CD4-positive, alpha-beta T cell treated with Interleukin-10 for 1 hour (primary cell): ENCODE data around the gene UTP11.
"Not testable (repeated sequence)": the region's sequence is repeated elsewhere in the genome, so short reads cannot be mapped to it uniquely, and the experiment has no call there.

Experiments
- DNase-seq: peaks from one replicate; pipeline ENCODE4 v3.0.0-alpha.2; 2020

UTP11 gene, protein sequence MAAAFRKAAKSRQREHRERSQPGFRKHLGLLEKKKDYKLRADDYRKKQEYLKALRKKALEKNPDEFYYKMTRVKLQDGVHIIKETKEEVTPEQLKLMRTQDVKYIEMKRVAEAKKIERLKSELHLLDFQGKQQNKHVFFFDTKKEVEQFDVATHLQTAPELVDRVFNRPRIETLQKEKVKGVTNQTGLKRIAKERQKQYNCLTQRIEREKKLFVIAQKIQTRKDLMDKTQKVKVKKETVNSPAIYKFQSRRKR

GRCh38 chr1:38012363-38013226 lies at the start of gene UTP11:
Gene UTP11 (plus strand): TSS chr1:38012734. CDS start chr1:38012803, 69 bp downstream.
- peak; percentile 96 for DNase-seq

DNA sequence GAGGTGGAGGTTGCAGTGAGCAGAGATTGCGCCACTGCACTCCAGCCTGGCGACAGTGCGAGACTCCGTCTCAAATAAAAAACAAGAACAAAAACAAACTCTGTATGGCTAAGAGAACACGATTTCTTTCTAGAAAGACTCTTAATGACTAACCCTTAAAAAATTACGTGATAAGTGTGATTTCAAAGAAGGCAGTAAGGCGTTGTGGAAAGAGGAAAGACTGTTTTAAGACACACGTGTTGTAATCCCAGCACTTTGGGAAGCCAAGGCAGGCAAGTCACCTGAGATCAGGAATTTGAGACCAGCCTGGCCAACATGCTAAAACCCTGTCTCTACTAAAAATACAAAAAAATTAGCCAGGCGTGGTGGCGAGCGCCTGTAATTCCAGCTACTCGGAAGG lies 48.4 kb upstream of the UTP11 start:
- not testable (repeated sequence) for DNase-seq

- no peak for DNase-seq
Measured at GRCh38 chr1:37965301-37965700, 47.2 kb upstream of the UTP11 start.

DNA sequence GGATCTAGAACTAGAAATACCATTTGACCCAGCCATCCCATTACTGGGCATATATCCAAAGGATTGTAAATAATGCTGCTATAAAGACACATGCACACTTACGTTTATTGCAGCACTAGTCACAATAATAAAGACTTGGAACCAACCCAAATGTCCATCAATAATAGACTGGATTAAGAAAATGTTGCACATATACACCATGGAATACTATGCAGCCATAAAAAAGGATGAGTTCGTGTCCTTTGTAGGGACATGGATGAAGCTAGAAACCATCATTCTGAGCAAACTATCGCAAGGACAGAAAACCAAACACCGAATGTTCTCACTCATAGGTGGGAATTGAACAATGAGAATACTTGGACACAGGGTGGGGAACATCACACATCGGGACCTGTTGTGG lies 38.9 kb upstream of the UTP11 start:
- DNase-seq, result not testable (repeated sequence)

DNA sequence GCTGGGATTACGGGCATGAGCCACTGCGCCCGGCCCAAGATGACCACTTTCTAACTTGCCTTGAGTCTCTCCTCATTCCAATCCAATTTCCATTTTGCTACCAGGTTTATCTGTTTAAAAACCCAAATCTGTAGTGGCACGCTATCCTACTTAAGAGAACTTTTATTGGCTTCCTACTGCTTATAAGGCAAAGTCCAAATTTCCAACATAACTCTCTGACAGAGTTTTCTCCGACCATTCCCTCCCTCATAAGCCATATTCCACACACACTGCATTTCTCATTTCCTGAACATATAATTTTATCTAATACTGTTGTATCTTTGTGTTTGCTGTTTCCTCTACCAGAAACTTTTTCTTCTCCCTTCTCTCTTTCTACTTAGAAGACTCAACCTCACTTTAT lies 38.0 kb upstream of the UTP11 start:
- no peak for DNase-seq

DNA sequence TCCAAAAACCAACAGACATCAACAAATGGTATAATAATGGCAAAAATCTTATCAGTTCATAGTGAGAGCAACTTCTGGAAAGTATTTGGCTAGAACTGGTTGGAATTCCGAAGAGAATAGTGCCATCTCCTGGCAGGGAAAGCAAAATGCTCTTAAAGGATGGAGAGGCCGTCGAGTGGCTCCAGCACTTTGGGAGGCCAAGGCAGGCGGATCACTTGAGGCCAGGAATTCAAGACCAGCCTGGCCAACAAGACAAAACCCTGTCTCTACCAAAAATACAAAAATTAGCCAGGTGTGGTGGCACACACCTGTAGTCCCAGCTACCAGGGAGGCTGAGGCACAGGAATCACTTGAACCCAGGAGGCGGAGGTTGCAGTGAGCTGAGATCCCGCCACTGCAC lies 37.5 kb upstream of the UTP11 start:
- peak; percentile 21 for DNase-seq

- DNase-seq, result no peak
Measured at GRCh38 chr1:37978541-37978940, 34.0 kb upstream of the UTP11 start.

DNA sequence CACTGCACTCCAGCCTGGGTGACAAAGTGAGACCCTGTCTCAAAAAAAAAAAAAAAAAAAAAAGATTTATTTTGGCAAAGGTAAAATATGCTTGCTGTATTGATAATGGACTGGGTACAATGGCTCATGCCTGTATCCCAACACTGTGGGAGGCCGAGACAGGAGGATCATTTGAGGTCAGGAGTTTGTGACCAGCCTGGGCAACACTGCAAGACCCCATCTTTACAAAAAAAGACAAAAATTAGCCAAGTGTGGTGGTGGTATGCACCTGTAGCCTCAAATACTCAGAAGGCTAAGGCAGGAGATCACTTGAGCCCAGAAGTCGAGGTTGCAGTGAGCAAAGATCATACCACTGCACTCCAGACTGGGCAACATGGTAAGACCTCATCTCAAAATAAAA lies 29.0 kb upstream of the UTP11 start:
- DNase-seq, result no peak

DNA sequence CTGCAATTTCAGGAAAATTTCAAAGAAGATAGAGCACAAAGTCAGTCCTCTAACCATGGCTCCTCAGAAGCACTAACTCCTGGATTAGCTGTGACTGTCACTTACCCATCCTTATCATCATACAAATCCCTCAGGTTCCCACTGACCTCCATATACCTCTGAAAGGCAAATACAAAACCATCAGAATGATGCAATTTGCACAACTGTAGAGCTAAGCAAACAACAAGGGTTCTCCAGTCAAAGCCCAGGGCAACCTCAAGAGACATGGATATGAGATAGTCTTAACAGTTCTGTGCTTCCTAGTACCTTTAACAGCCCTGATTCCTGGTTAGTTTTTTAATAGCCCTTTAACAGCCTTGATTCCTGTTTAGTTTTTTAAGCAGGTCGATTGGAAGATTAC lies 24.9 kb upstream of the UTP11 start:
- DNase-seq, result no peak

DNA sequence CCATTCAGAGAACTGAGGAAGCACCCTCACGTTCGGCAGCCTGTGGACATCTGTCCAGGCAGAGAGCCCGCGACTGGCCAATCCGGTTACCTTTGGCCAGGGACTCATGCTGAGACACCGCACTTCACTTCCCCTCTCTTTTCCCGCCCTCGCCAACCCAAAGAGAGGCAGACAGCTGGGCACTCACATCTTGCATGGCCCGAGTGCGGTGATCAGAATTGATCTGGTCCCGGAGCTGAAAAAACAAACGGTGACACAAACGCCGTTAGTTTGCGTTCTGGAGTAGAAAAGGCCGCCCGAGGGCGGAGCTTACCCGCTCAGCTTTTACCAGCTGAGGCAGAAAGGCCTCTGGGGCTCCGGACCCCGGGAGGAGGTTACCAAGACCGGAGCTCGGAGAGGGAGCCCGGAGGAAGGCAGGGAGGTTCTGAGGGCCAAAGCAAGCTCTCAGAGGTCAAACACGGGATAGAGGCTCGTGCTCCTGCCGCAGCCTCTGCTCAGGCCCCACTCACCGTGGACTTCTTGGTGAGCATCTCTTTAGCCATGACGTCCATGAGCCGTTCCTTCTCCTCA lies 23.1 kb upstream of the UTP11 start:
- peak; percentile 44 for DNase-seq

- no peak for DNase-seq
Measured at GRCh38 chr1:37994886-37995566, 17.5 kb upstream of the UTP11 start.

GRCh38 chr1:37995751-37996345 lies 16.7 kb upstream of the UTP11 start:
- peak; percentile 30 for DNase-seq

DNA sequence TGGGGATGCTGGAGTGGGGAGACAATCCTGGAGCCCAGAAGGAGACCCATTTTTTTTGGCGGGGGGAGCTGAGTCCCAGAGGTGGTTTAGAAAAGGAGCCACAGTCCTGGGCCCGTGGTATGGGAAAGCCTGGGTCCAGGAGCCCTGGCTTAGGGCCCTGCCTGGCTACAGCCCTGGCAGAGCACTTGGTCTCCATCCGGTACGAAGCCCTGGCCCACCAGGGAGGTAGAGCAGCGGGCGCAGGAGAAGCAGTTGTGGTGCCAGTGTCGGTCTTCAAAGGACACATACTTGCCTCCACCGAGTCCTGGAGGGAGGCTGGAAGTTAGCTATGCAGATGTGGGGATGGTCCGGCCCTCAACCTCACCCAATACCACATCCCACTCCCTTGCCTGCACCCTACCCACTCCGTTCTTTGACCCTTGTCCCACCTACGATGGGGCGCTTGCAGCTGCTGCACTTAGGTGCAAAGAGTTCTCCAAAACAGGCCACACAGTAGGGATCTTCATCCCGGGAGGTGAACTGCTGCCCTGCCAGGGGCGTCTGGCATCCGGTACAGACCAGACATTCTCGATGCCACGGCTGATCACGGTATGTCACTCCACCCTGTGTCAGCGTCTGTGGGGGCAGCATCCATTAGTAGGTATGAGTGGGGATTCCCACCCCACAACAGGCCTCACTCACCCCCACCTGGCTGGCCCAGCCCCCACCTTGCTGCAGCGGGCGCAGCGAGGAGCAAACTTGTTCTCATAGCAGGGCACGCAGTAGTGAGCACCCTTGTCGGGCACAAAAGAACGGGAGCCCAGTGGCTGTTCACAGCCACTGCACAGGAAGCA lies 15.1 kb upstream of the UTP11 start:
- no peak for DNase-seq

GRCh38 chr1:37998089-37998808 lies 14.3 kb upstream of the UTP11 start:
- no peak for DNase-seq

- no peak for DNase-seq
Measured at GRCh38 chr1:37998913-37999429, 13.6 kb upstream of the UTP11 start.

GRCh38 chr1:37999430-38000232 lies 12.9 kb upstream of the UTP11 start:
- no peak for DNase-seq

- no peak for DNase-seq
Measured at GRCh38 chr1:38000233-38000528, 12.4 kb upstream of the UTP11 start.

DNA sequence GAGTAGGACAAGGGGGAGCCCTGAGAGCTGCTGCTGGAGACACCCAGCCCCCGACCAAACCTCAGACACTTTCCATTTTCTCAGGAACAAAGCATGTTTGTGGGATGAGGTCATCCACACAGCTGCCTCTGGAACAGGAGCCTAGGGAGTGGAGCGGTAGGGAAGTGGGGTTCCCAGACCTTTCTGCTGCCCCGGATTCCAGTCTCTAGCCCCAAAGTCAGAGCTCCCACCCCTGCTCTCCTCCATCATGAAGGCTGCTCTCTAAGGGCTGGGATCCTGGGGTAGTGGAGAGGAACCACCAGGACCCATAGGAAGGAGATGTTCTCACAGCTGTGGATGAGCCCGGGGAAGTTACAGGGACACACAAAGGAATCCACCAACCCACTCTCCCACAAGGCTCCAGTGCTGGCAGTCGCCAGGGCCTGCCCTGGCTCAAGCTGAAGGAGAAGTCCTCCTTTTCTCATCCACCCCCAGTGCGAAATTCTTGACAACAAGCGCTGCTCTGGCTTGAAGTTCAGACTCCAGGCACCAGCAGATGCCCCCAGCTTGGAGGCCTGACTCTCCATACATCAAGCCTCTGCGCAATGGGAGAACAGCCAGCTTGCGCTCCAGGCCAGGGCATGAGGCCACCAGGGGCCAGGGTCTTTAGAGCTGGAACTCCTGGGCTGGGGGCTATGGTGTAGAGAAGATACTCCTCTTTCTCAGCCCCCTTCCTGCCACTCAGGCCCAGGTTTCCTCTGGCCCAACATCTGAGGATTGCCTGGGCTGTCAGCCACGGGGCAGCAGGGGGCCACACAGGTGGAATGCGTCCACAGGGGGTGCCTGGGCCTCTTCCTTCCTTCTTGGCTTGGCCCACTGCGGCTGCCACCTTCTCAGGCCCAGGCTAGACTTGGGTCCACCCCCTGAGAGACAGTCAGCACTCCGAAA lies 11.7 kb upstream of the UTP11 start:
- DNase-seq, result no peak
